B cell (primary cell): Measurements from ENCODE around the gene FLT1. TPM values are rescaled to one million over a fixed set of nuclear protein-coding genes. Genes with fewer than 3 reads are reported as not detected.

Experiments used
- ATAC-seq: fragments of 200-7000 bp; cut with Tn5 transposase; one replicate; pipeline ENCODE4 v1.10.0; 2021; ENCODE audit warnings: low read depth, mild to moderate bottlenecking, moderate number of reproducible peaks, moderate library complexity
- CTCF ChIA-PET: fragments of 350-600 bp; sonication (Branson Sonifier 250); formaldehyde crosslinking; loops from one replicate; lab custom pipeline; 2021; ENCODE audit warnings: antibody characterized with exemption, inconsistent platforms; lab: Charles Lee
- POLR2A ChIA-PET: fragments of 350-600 bp; sonication (Branson Sonifier 250); formaldehyde crosslinking; loops from one replicate; lab custom pipeline; 2021; ENCODE audit warnings: antibody characterized with exemption; lab: Charles Lee
- DNase-seq: peaks from one replicate; pipeline ENCODE4 v3.0.0; 2013
- H2AFZ ChIP-seq: 2 replicates; pipeline ENCODE4 v1.6.1; 2012; ENCODE audit warnings: mild to moderate bottlenecking, low read depth, low read length; ENCODE audit not compliant: insufficient read depth, poor library complexity, severe bottlenecking
- H3K27ac ChIP-seq, 2 donors: 1 replicate in 1 of 2; 2 replicates in 1 of 2; pipeline ENCODE4 v1.5.1; 2012 to 2013; ENCODE audit warnings: low read length in 2 of 2, mild to moderate bottlenecking in 2 of 2, moderate library complexity in 1 of 2
- H3K27me3 ChIP-seq, 4 experiments: fragments of 200-600 bp in 1 of 4; sonication (generic) in 1 of 4; replicated peaks in 1 of 4; 1 replicate in 2 of 4; 2 replicates in 2 of 4; pipeline versions ENCODE4 v1.6.1 to v1.7.0; 2013 to 2016; ENCODE audit warnings: low read length in 3 of 4, mild to moderate bottlenecking in 2 of 4, mixed read lengths in 1 of 4, moderate library complexity in 1 of 4; ENCODE audit not compliant: insufficient read depth in 4 of 4, control insufficient read depth in 3 of 4; ENCODE audit errors: control extremely low read depth in 1 of 4
- H3K36me3 ChIP-seq, 2 experiments: replicated peaks in 1 of 2; 1 replicate in 1 of 2; 2 replicates in 1 of 2; pipeline versions ENCODE4 v1.6.1 to v1.7.1; 2013; ENCODE audit warnings: low read length in 1 of 2; ENCODE audit not compliant: insufficient read depth in 2 of 2, control insufficient read depth in 1 of 2; ENCODE audit errors: control extremely low read depth in 1 of 2, extremely low read depth in 1 of 2
- H3K4me1 ChIP-seq, 2 donors: fragments of 200-600 bp in 1 of 2; sonication (generic) in 1 of 2; 1 replicate in 1 of 2; 2 replicates in 1 of 2; pipeline versions ENCODE4 v1.5.1 to v1.6.1; 2013 to 2017; ENCODE audit warnings: low read length in 2 of 2; ENCODE audit not compliant: control insufficient read depth in 2 of 2, insufficient read depth in 2 of 2
- H3K4me2 ChIP-seq: replicated peaks from 2 replicates; pipeline ENCODE3; 2012; ENCODE audit warnings: mild to moderate bottlenecking, low read depth, low read length; ENCODE audit not compliant: poor library complexity, severe bottlenecking
- H3K4me3 ChIP-seq, 5 experiments: fragments of 200-600 bp in 1 of 5; sonication (generic) in 1 of 5; 1 replicate in 3 of 5; 2 replicates in 2 of 5; pipeline versions ENCODE4 v1.5.1 to v1.7.0; 2011 to 2016; ENCODE audit warnings: low read length in 4 of 5, mild to moderate bottlenecking in 4 of 5, low read depth in 2 of 5, control low read depth in 1 of 5, moderate library complexity in 1 of 5; ENCODE audit not compliant: insufficient read depth in 1 of 5; ENCODE audit errors: control extremely low read depth in 1 of 5, extremely low read depth in 1 of 5
- H3K79me2 ChIP-seq: fragments of 200-600 bp; sonication (generic); one replicate; pipeline ENCODE4 v1.6.0; 2016; ENCODE audit warnings: low read length; ENCODE audit not compliant: control insufficient read depth, insufficient read depth
- H3K9ac ChIP-seq: fragments of 200-600 bp; sonication (generic); 2 replicates; pipeline ENCODE4 v1.6.1; 2017; ENCODE audit warnings: mild to moderate bottlenecking, low read length, moderate library complexity
- H3K9me3 ChIP-seq, 3 donors: one replicate each; pipeline versions ENCODE4 v1.6.1 to v1.7.1; 2013; ENCODE audit warnings: low read length in 2 of 3; ENCODE audit not compliant: control insufficient read depth in 2 of 3, insufficient read depth in 1 of 3; ENCODE audit errors: control extremely low read depth in 1 of 3
- H4K20me1 ChIP-seq: 2 replicates; pipeline ENCODE4 v1.6.0; 2012; ENCODE audit warnings: mild to moderate bottlenecking, low read length; ENCODE audit not compliant: insufficient read depth, control insufficient read depth, poor library complexity, severe bottlenecking
- H3K27ac Mint-ChIP-seq: one replicate; pipeline ENCODE4 v1.8.0; 2021; ENCODE audit warnings: mixed read lengths
- H3K27me3 Mint-ChIP-seq: one replicate; pipeline ENCODE4 v1.8.0; 2021; ENCODE audit warnings: mixed read lengths
- H3K4me1 Mint-ChIP-seq: one replicate; pipeline ENCODE4 v1.8.0; 2021; ENCODE audit warnings: mixed read lengths
- H3K4me3 Mint-ChIP-seq: one replicate; pipeline ENCODE4 v1.8.0; 2021; ENCODE audit warnings: mixed read lengths
- H3K9me3 Mint-ChIP-seq: one replicate; pipeline ENCODE4 v1.8.0; 2022; ENCODE audit warnings: mixed read lengths; ENCODE audit not compliant: insufficient read depth
- EZH2 ChIP-seq: IDR thresholded peaks from 2 replicates; pipeline ENCODE4 v1.6.1; 2012; ENCODE audit warnings: borderline replicate concordance, low read depth, mild to moderate bottlenecking, moderate library complexity, low read length; ENCODE audit not compliant: insufficient read depth, poor library complexity, severe bottlenecking
- WGBS: methylation state at CpG from one replicate; pipeline ENCODE4 v1.1.5; 2013; ENCODE audit warnings: missing lambda C conversion rate; ENCODE audit not compliant: insufficient coverage; 5-methylcytosine and 5-hydroxymethylcytosine counted together
- intact Hi-C: fragments of 100-400 bp; cut with micrococcal nuclease; formaldehyde crosslinking; loops from one replicate; pipeline ENCODE4 v1.10.0; 2022
- polyA plus RNA-seq: library from polyadenylated mRNA; depleted of rRNA; stranded (reverse); fragments of >200 nt; gene quantifications from 2 replicates; pipeline ENCODE4 v1.2.3, GENCODE V29; 2012
- total RNA-seq, 2 donors: library from RNA; stranded (reverse); fragments of 120-200 nt in 1 of 2; gene quantifications; 1 replicate in 1 of 2; 2 replicates in 1 of 2; pipeline versions ENCODE4 v1.2.3 to v1.2.4, GENCODE V29; 2013 to 2022
- TF ChIP-seq, protein P1 (sequence below): fragments of 200-600 bp; IDR thresholded peaks from one replicate; pipeline ENCODE4 v1.8.0; 2022; ENCODE audit warnings: antibody characterized with exemption, mild to moderate bottlenecking

FLT1 gene
- total and polyA plus RNA-seq, 2 donors (not counting 1 experiment from before 2014, with no cell fraction given): 1.1 to 1.2 TPM

DNA sequence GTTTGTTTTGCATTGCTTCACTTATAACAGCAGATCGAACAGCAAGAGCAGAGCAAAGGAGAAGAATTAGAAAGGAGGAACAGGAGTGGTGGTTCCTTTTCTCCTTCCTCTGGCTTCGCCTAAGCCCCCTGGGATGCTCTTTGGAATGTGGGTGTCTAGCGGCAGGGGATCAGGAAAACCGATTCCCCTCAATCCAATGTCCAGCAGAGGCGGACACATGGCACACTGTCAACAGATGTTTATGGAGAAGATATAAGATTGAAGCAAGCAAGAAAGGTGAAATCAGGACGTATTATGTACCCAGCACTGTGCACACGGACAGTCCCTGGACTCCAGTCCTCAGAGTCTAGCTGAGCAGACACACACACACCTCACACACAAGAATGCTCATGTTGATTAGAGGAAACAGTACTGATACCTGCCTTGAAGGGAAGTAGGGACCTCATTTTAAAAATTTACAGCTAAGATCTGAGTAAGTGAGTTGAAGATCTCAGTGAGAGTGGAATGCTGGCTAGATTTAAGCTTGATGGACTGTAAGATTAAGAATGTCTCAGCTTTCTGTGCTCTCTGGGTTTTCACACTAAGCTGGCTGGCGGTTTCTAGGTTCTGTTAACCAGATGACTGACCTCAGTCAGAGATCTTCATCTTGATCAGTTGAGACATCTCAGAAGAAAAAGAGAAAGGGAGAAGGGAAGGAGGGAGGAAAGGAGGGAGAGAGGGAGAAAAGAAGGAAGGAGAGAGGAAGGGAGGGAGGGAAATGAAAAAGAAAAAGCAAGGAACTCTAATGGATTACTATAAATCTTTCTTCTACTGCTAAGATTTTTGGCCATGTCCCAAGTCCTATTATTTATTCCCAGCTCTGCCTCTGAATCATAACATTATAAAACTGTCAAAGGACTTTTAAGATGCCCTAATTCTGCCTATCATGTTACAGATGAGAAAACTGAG is 44.8 kb downstream of the FLT1 start:
- no peak overlapping the region for H3K27ac Mint-ChIP-seq
- H4K20me1 ChIP-seq: no peaks in the 10 kb centered on the region
- CTCF ChIA-PET: no interaction called here
- no peaks in the 10 kb centered on the region for H3K27me3 ChIP-seq
- 83% methylated on average over 2 of the region's 8 CpGs for WGBS
- H3K4me3 ChIP-seq: no peak overlapping the region
- intact Hi-C loops: no loop called here
- no peak for DNase-seq
- H3K9me3 ChIP-seq: peaks cover 4 to 8% (median 4%) of the 10 kb centered on the region in 3 donors
- no peak overlapping the region for H3K9ac ChIP-seq
- H3K9me3 Mint-ChIP-seq: peaks cover 9% of the 10 kb centered on the region
- TF ChIP-seq EZH2: no peak
- TF ChIP-seq, protein P1, sequence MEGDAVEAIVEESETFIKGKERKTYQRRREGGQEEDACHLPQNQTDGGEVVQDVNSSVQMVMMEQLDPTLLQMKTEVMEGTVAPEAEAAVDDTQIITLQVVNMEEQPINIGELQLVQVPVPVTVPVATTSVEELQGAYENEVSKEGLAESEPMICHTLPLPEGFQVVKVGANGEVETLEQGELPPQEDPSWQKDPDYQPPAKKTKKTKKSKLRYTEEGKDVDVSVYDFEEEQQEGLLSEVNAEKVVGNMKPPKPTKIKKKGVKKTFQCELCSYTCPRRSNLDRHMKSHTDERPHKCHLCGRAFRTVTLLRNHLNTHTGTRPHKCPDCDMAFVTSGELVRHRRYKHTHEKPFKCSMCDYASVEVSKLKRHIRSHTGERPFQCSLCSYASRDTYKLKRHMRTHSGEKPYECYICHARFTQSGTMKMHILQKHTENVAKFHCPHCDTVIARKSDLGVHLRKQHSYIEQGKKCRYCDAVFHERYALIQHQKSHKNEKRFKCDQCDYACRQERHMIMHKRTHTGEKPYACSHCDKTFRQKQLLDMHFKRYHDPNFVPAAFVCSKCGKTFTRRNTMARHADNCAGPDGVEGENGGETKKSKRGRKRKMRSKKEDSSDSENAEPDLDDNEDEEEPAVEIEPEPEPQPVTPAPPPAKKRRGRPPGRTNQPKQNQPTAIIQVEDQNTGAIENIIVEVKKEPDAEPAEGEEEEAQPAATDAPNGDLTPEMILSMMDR: no peak
- no peak overlapping the region for H3K4me2 ChIP-seq
- no peaks in the 10 kb centered on the region for H3K36me3 ChIP-seq
- H3K27me3 Mint-ChIP-seq: peaks cover 17% of the 10 kb centered on the region
- H3K79me2 ChIP-seq: no peaks in the 10 kb centered on the region
- H3K4me1 ChIP-seq: no peaks in the 10 kb centered on the region
- H2AFZ ChIP-seq: no peak overlapping the region
- no peaks in the 10 kb centered on the region for H3K4me1 Mint-ChIP-seq
- ATAC-seq: no peak
- no peak overlapping the region for H3K4me3 Mint-ChIP-seq
- POLR2A ChIA-PET: no interaction called here
- no peak overlapping the region for H3K27ac ChIP-seq

- Histone ChIP-seq H3K27ac (no peak overlapping the region), H3K27me3 (no peaks in the 10 kb centered on the region), H3K36me3 (no peaks in the 10 kb centered on the region), H3K4me1 (no peaks in the 10 kb centered on the region), H3K4me3 (no peak overlapping the region), H3K4me2 (no peak overlapping the region), H3K79me2 (no peaks in the 10 kb centered on the region), H4K20me1 (no peaks in the 10 kb centered on the region), H3K9ac (no peak overlapping the region), H2AFZ (no peak overlapping the region), H3K9me3 (peaks cover 4 to 9% (median 9%) of the 10 kb centered on the region in 3 donors)
- H3K27ac Mint-ChIP-seq: no peak overlapping the region
- peaks cover 12% of the 10 kb centered on the region for H3K27me3 Mint-ChIP-seq
- H3K4me1 Mint-ChIP-seq: no peaks in the 10 kb centered on the region
- TF ChIP-seq EZH2: no peak
- TF ChIP-seq, protein P1: no peak
- CTCF ChIA-PET: no interaction called here
- POLR2A ChIA-PET: no interaction called here
- H3K9me3 Mint-ChIP-seq: peaks cover 9% of the 10 kb centered on the region
- intact Hi-C loops: no loop called here
- ATAC-seq (no peak), DNase-seq (no peak)
- H3K4me3 Mint-ChIP-seq: no peak overlapping the region
- WGBS: 100% methylated on average over 2 of the region's 4 CpGs
These were observed 46.1 kb downstream of the FLT1 start for GRCh38 chr13:28448651-28449358.
